C4-2B (cell line): Measurements from ENCODE around the gene ATP2C1.

Source experiments
- H3K27ac ChIP-seq: fragments of 450-650 bp; 2 replicates; pipeline ENCODE4 v1.5.1; 2017
- CTCF ChIP-seq: fragments of 450-650 bp; conservative IDR thresholded peaks from 2 replicates; pipeline ENCODE4 v1.5.1; 2017; ENCODE audit warnings: mild to moderate bottlenecking
- ZFX ChIP-seq: fragments of 450-650 bp; IDR thresholded peaks from 2 replicates; pipeline ENCODE4 v1.6.1; 2017

Gene ATP2C1

GRCh38 chr3:130893376-130894129 is at the start of gene ATP2C1:
TSS of gene ATP2C1 (plus strand) at chr3:130894084. CDS start at chr3:130894770, 686 bp downstream.
- peak within 1 kb of the TSS; percentile 94 for H3K27ac ChIP-seq
- no peak for TF ChIP-seq CTCF
- TF ChIP-seq ZFX: peak; percentile 91

GRCh38 chr3:130844462-130844861 is 49.4 kb upstream of the ATP2C1 start:
- TF ChIP-seq ZFX: no peak
- TF ChIP-seq CTCF: no peak
- H3K27ac ChIP-seq: no peak overlapping the region

- TF ChIP-seq ZFX: no peak
- TF ChIP-seq CTCF: no peak
- no peak overlapping the region for H3K27ac ChIP-seq
Observed at GRCh38 chr3:130846181-130846580, 47.7 kb upstream of the ATP2C1 start.

- H3K27ac ChIP-seq: peak overlapping the region; percentile 65
- TF ChIP-seq CTCF (no peak), ZFX (no peak)
Observed at GRCh38 chr3:130849091-130849552, 44.8 kb upstream of the ATP2C1 start.

GRCh38 chr3:130850044-130850797 is 43.7 kb upstream of the ATP2C1 start:
- TF ChIP-seq CTCF (no peak), ZFX (no peak)
- peak overlapping the region; percentile 59; the same call in 1 of the 2 replicates for H3K27ac ChIP-seq

- peak overlapping the region; percentile 59; the same call in 1 of the 2 replicates for H3K27ac ChIP-seq
- TF ChIP-seq ZFX (no peak), CTCF (no peak)
Observed at GRCh38 chr3:130850843-130851242, 43.0 kb upstream of the ATP2C1 start.

GRCh38 chr3:130851277-130851676 is 42.6 kb upstream of the ATP2C1 start:
- TF ChIP-seq ZFX (no peak), CTCF (no peak)
- H3K27ac ChIP-seq: no peak overlapping the region
